ENCODE measurements around the gene RSF1. TPM values are rescaled to one million over a fixed set of nuclear protein-coding genes. Genes with fewer than 3 reads are reported as not detected.

Gene RSF1
- total RNA-seq, 2 donors from 2014 or later: 25.5 to 46.2 TPM

GRCh38 chr11:77753230-77753629 is 67.3 kb downstream of the RSF1 start:
- 90% methylated on average over 5 of the region's 5 CpGs for WGBS
- no peaks in the 10 kb centered on the region for H3K9me3 ChIP-seq
- H3K36me3 ChIP-seq: no peaks in the 10 kb centered on the region
- H3K4me1 ChIP-seq (replicated peaks): no peaks in the 10 kb centered on the region
- H3K4me3 ChIP-seq: no peak overlapping the region
- no peak overlapping the region for H3K27ac ChIP-seq
- no peak for DNase-seq (ENCODE audit: low spot score)
- TF ChIP-seq POLR2A (IDR thresholded peaks at IDR 0.05) (no peak), CTCF (IDR thresholded peaks at IDR 0.05) (no peak), POLR2AphosphoS5 (IDR thresholded peaks at IDR 0.05) (no peak)
- intact Hi-C loops (cut with DNase I): no loop called here
- H3K27me3 ChIP-seq (replicated peaks; ENCODE audit: insufficient read depth): no peaks in the 10 kb centered on the region

- intact Hi-C loops (cut with DNase I): no loop called here
- Histone ChIP-seq H3K36me3 (no peaks in the 10 kb centered on the region), H3K9me3 (no peaks in the 10 kb centered on the region), H3K4me1 (replicated peaks) (no peaks in the 10 kb centered on the region), H3K27ac (no peak overlapping the region), H3K27me3 (replicated peaks; ENCODE audit: insufficient read depth) (no peaks in the 10 kb centered on the region), H3K4me3 (no peak overlapping the region)
- no peak for TF ChIP-seq POLR2AphosphoS5 (IDR thresholded peaks at IDR 0.05)
- TF ChIP-seq CTCF (IDR thresholded peaks at IDR 0.05): no peak
- TF ChIP-seq POLR2A (IDR thresholded peaks at IDR 0.05): no peak
- DNase-seq (ENCODE audit: low spot score): no peak
- WGBS: 24% methylated on average over 3 of the region's 3 CpGs
Measured at GRCh38 chr11:77752516-77752915, 68.0 kb downstream of the RSF1 start.

GRCh38 chr11:77750394-77751156 is 69.9 kb downstream of the RSF1 start:
- DNase-seq (ENCODE audit: low spot score): no peak
- H3K27ac ChIP-seq: no peak overlapping the region
- H3K4me1 ChIP-seq (replicated peaks): no peaks in the 10 kb centered on the region
- intact Hi-C loops (cut with DNase I): no loop called here
- 87% methylated on average over 6 of the region's 6 CpGs for WGBS
- no peaks in the 10 kb centered on the region for H3K9me3 ChIP-seq
- no peaks in the 10 kb centered on the region for H3K27me3 ChIP-seq (replicated peaks; ENCODE audit: insufficient read depth)
- no peaks in the 10 kb centered on the region for H3K36me3 ChIP-seq
- TF ChIP-seq CTCF (IDR thresholded peaks at IDR 0.05) (no peak), POLR2A (IDR thresholded peaks at IDR 0.05) (no peak), POLR2AphosphoS5 (IDR thresholded peaks at IDR 0.05) (no peak)
- H3K4me3 ChIP-seq: no peak overlapping the region

- no peak overlapping the region for H3K4me3 ChIP-seq
- intact Hi-C loops (cut with DNase I): no loop called here
- 77% methylated on average over 5 of the region's 5 CpGs for WGBS
- no peak overlapping the region for H3K27ac ChIP-seq
- no peaks in the 10 kb centered on the region for H3K27me3 ChIP-seq (replicated peaks; ENCODE audit: insufficient read depth)
- no peak for DNase-seq (ENCODE audit: low spot score)
- no peaks in the 10 kb centered on the region for H3K9me3 ChIP-seq
- no peaks in the 10 kb centered on the region for H3K36me3 ChIP-seq
- TF ChIP-seq CTCF (IDR thresholded peaks at IDR 0.05) (no peak), POLR2A (IDR thresholded peaks at IDR 0.05) (no peak), POLR2AphosphoS5 (IDR thresholded peaks at IDR 0.05) (no peak)
- no peaks in the 10 kb centered on the region for H3K4me1 ChIP-seq (replicated peaks)
Measured at GRCh38 chr11:77749232-77749631, 71.3 kb downstream of the RSF1 start.

GRCh38 chr11:77748266-77748665 is 72.3 kb downstream of the RSF1 start:
- intact Hi-C loops (cut with DNase I): no loop called here
- 89% methylated on average over 5 of the region's 5 CpGs for WGBS

More at GRCh38 chr11:77748266-77748665, 72.3 kb downstream of the RSF1 start:
- Histone ChIP-seq H3K27me3 (replicated peaks; ENCODE audit: insufficient read depth) (no peaks in the 10 kb centered on the region), H3K4me3 (no peak overlapping the region), H3K4me1 (replicated peaks) (no peaks in the 10 kb centered on the region), H3K36me3 (no peaks in the 10 kb centered on the region), H3K9me3 (no peaks in the 10 kb centered on the region), H3K27ac (no peak overlapping the region)
- no peak for TF ChIP-seq CTCF (IDR thresholded peaks at IDR 0.05)
- no peak for TF ChIP-seq POLR2AphosphoS5 (IDR thresholded peaks at IDR 0.05)
- no peak for TF ChIP-seq POLR2A (IDR thresholded peaks at IDR 0.05)
- DNase-seq (ENCODE audit: low spot score): no peak
